Ovary (tissue), 3 donors: ENCODE data around the gene RYR2.

Experiments used
- CTCF ChIP-seq, 3 donors: fragments of 450-650 bp in 2 of 3; fragments of 200-600 bp in 1 of 3; IDR thresholded peaks; one replicate each; pipeline versions ENCODE4 v1.5.1 to v1.8.0; 2016 to 2022; ENCODE audit warnings: antibody characterized with exemption in 3 of 3, mild to moderate bottlenecking in 1 of 3
- POLR2A ChIP-seq: fragments of 450-650 bp; IDR thresholded peaks from one replicate; pipeline ENCODE4 v1.6.1; 2017; ENCODE audit warnings: antibody characterized with exemption, mild to moderate bottlenecking, moderate library complexity
- donor health status: DM: no; HTN: no; CAD: no.

GRCh38 chr1:237814319-237814924, 772.4 kb downstream of the RYR2 start:
- no peak for TF ChIP-seq CTCF (IDR thresholded peaks at IDR 0.05)
- TF ChIP-seq POLR2A, result no peak
